Measurements from ENCODE around the gene CYSLTR2.
A peak's percentile ranks its signal among the peaks of the same experiment; 100 is the strongest.
"Not testable (repeated sequence)": the region's sequence is repeated elsewhere in the genome, so short reads cannot be mapped to it uniquely, and the experiment has no call there.

Gene CYSLTR2

GRCh38 chr13:48660361-48661076, 6.8 kb downstream of the CYSLTR2 start:
- TF ChIP-seq, protein P1, sequence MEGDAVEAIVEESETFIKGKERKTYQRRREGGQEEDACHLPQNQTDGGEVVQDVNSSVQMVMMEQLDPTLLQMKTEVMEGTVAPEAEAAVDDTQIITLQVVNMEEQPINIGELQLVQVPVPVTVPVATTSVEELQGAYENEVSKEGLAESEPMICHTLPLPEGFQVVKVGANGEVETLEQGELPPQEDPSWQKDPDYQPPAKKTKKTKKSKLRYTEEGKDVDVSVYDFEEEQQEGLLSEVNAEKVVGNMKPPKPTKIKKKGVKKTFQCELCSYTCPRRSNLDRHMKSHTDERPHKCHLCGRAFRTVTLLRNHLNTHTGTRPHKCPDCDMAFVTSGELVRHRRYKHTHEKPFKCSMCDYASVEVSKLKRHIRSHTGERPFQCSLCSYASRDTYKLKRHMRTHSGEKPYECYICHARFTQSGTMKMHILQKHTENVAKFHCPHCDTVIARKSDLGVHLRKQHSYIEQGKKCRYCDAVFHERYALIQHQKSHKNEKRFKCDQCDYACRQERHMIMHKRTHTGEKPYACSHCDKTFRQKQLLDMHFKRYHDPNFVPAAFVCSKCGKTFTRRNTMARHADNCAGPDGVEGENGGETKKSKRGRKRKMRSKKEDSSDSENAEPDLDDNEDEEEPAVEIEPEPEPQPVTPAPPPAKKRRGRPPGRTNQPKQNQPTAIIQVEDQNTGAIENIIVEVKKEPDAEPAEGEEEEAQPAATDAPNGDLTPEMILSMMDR (IDR thresholded peaks at IDR 0.05; ENCODE audit: insufficient read depth, low read depth, low read length, missing control alignments): no peak
- peak; percentile 46 for DNase-seq (ENCODE audit: low read depth)
- no peak overlapping the region for H3K4me3 ChIP-seq (ENCODE audit: low read depth, low read length)

GRCh38 chr13:48661107-48661506, 7.4 kb downstream of the CYSLTR2 start:
- H3K4me3 ChIP-seq (ENCODE audit: low read depth, low read length): no peak overlapping the region
- TF ChIP-seq, protein P1 (IDR thresholded peaks at IDR 0.05; ENCODE audit: insufficient read depth, low read depth, low read length, missing control alignments): no peak
- no peak for DNase-seq (ENCODE audit: low read depth)

DNA sequence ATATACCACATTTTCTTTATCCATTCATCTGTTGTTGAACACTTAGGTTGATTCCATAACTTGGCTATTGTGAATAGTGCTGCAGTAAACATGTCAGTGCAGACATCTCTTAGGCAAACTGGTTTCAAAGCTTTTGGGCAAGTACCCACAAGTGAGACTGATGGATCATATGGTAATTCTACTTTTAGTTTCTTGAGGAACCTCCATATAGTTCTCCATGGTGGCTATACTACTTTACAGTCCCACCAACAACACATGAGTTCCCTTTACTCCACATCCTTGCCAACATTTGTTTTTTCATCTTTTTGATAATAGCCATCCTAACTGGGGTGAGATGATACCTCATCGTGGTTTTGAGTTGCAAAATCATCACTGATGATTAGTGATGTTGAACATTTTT, 8.5 kb downstream of the CYSLTR2 start:
- TF ChIP-seq, protein P1 (IDR thresholded peaks at IDR 0.05; ENCODE audit: insufficient read depth, low read depth, low read length, missing control alignments): no peak
- no peak for DNase-seq (ENCODE audit: low read depth)
- no peak overlapping the region for H3K4me3 ChIP-seq (ENCODE audit: low read depth, low read length)

- H3K4me3 ChIP-seq (ENCODE audit: low read depth, low read length): no peak overlapping the region
- no peak for DNase-seq (ENCODE audit: low read depth)
- TF ChIP-seq, protein P1 (IDR thresholded peaks at IDR 0.05; ENCODE audit: insufficient read depth, low read depth, low read length, missing control alignments): no peak
Measured at GRCh38 chr13:48667136-48667535, 13.4 kb downstream of the CYSLTR2 start.

DNA sequence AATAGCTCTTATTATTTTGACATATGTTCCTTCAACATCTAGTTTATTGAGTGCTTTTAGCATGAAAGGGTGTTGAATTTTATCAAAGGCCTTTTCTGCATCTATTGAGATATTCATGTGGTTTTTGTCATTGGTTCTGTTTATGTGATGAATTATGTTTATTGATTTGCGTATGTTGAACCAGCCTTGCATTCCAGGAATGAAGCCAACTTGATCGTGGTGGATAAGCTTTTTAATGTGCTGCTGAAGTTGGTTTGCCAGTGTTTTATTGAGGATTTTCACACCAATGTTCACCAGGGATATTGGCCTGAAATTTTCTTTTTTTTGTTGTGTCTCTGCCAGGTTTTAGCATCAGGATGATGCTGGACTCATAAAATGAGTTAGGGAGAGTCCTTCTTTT, 17.7 kb downstream of the CYSLTR2 start:
- H3K4me3 ChIP-seq (ENCODE audit: low read depth, low read length); DNase-seq (ENCODE audit: low read depth): not testable (repeated sequence)

- H3K4me3 ChIP-seq (ENCODE audit: low read depth, low read length): no peak overlapping the region
- TF ChIP-seq, protein P1 (IDR thresholded peaks at IDR 0.05; ENCODE audit: insufficient read depth, low read depth, low read length, missing control alignments): no peak
- DNase-seq (ENCODE audit: low read depth): no peak
Measured at GRCh38 chr13:48675247-48675646, 21.5 kb downstream of the CYSLTR2 start.

DNA sequence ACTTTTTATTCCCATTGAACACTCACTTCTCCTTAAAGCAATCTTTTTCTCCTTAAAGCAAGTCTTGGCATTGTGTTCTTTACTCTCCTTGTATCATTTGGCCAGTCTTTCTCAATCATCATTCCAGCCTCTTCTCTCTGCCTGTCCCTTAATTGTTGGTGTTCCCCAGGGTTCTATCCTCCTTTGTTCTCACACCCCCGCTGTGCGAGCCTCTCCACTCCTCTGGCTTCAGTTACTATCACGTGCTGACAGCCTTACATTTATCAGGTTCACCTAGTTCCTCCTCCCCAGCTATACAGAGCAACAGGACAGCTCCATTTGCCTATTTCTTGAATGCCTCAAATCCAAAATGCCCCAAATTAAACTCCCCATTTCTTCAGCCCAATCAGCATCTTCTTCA, 24.6 kb downstream of the CYSLTR2 start:
- TF ChIP-seq, protein P1 (IDR thresholded peaks at IDR 0.05; ENCODE audit: insufficient read depth, low read depth, low read length, missing control alignments): no peak
- no peak overlapping the region for H3K4me3 ChIP-seq (ENCODE audit: low read depth, low read length)

More for the DNA sequence above, 24.6 kb downstream of the CYSLTR2 start:
- no peak for DNase-seq (ENCODE audit: low read depth)

Measured in GM12865 (cell line).